Stimulated activated CD4-positive, alpha-beta T cell treated with anti-CD3 and anti-CD28 coated beads, Interleukin-2, amount 100 ng/mL, for 4 hours (primary cell): ENCODE results near the gene ZDHHC11.
"Not testable (repeated sequence)": the region's sequence is repeated elsewhere in the genome, so short reads cannot be mapped to it uniquely, and the experiment has no call there.

Experiments used
- DNase-seq: peaks from one replicate; pipeline ENCODE4 v3.0.0-alpha.2; 2020; ENCODE audit warnings: low read depth

The ZDHHC11 gene

DNA sequence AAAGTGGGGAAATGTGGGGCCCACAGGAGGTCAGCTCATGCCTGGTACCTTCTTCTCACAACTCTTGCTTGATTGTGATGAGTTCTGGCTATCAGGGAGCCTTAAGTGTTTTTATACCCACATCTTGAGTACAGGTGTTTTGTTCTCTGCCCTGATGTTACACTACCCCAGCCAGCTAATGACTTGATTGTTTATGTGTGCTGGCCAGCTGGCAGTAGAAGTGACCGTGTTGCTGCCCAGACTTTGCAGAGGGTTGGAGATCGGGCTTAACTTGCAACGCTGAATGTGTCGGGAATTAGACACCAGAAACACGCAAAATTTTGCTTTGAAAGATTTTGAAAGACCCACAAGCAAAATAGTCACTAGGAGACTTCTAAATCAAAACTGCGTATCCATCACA is 49.3 kb downstream of the ZDHHC11 start:
- DNase-seq, result no peak

DNA sequence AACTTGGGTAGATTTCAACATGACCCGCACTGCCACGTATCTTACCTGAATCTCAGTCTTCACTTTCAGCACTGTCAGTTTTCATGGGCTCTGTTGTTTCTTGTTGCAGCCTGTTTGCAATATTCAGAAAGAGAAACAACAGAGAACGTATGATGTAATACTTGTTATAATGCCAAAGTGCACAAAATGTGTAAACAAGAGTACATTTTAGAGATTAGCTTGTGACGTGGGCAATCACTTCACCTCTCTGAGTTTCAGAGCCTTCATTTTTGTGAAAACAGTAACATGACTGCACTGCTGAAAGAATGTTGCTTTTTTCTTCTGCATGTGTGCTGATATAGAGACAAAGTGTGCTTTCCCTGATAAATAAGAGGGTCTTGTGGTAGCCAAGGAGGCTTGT is 49.7 kb downstream of the ZDHHC11 start:
- not testable (repeated sequence) for DNase-seq

DNA sequence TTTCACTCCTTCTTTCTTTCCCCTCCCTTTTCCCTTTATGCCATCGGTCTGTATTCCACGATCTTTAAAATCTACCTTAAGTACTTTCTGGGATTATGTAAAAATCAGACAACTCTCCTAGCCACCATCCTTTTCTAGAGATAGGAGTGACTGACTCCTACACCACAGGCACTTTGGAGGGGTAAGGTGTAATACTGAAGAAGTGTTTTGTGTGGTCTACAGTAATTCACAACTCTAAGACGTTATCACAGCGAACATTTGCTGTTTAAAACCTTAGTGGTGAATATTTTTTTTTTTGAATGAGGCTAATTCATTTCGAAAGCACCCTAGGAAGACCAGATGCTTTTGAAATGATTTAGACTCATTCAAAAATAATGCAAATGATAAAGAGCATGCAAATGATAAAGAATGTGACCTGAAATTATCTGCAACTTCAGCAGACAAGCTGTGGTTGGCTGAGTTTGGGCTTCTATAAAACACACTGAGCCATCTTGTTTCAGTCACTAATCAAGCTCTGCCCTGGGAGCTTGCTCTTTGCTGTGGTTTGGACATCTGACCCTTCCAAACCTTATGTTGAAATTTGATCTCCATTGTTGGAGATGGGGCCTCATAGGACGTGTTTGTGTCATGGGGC is 52.2 kb downstream of the ZDHHC11 start:
- DNase-seq, result not testable (repeated sequence)

GRCh38 chr5:797986-798385 is 52.8 kb downstream of the ZDHHC11 start:
- DNase-seq, result not testable (repeated sequence)

DNA sequence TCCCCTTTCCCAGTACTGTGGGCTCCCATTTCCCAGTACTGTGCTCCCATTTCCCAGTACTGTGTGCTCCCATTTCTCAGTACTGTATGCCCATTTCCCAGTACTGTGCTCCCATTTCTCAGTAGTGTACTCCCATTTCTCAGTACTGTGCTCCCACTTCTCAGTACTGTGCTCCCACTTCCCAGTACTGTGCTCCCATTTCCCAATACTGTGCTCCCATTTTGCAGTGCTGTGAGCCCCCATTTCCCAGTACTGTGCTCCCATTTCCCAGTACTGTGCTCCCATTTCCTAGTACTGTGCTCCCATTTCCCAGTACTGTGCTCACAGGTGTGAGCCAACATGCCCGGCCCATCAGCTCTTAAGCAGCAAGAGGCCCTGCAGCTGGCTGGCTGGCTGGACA is 54.9 kb downstream of the ZDHHC11 start:
- not testable (repeated sequence) for DNase-seq

- DNase-seq, result not testable (repeated sequence)
Observed at GRCh38 chr5:794948-795347, 55.8 kb downstream of the ZDHHC11 start.

DNA sequence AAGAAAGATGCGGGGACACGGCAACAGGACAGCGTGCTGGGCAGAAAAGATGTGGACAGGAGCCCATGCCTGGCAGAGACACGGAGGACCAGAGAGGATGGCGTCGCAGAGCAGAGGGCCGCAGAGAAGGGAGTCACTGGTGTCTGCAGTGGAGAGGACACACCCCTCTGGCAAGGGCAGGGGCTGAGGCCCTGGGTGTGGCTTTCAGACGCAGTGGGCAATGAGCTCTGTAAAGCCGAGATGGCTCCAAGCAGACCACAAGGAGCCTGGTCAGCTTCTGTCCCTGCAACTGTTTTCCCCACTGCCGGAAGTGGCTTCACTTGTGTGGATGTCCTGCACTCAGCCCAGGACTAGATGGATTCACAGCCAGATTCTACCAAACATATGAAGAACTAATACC is 62.1 kb downstream of the ZDHHC11 start:
- DNase-seq, result not testable (repeated sequence)

DNA sequence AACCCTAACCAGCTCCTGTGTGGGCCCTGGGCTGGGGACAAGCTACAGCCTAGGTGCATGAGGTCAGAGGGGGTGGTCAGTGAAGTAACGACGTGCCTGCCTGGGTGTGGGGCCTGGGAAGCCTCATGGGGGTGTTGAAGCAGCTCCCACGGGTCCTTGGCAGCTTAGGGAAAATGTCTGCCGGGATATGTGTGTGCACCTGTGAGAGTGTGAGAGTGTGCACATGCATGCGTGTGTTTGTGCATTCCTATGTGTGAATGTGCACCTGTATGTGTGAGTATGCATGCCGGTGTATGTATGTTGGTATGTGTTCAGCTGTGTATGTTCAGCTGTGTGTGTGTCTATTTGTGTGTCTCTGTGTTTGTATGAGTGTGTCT is 62.9 kb downstream of the ZDHHC11 start:
- not testable (repeated sequence) for DNase-seq

- not testable (repeated sequence) for DNase-seq
Observed at GRCh38 chr5:787224-787856, 63.4 kb downstream of the ZDHHC11 start.

DNA sequence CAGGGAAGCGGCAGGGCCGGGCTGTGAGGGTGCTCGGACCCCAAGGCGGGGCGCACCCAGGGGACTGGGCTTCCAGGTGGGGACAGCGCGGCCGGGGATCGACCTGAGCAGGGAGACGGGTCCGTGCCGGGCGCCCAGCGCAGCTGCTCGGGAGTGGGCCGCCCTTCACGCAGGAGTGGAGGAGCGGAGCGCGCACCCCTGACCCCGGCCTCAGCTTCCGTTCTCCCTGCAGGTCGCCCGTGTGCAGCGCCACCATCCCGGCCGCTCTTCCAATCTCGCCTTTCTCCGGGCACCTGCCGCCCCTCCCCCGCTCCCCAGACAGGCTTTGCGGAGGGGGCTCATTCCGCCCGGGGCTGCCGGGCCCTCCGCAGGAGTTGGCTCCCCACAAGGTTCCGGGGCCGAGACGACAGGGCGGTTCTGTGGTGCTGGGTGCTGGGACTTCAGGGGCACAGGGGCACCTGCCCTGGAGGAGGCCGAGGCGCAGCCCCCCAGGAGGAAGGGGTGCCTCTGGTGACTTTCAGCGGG is 65.5 kb downstream of the ZDHHC11 start:
- not testable (repeated sequence) for DNase-seq

- peak; percentile 93 for DNase-seq
Observed at GRCh38 chr5:784428-785177, 66.2 kb downstream of the ZDHHC11 start, which contains the start of gene ZDHHC11B. Gene ZDHHC11B (minus strand): TSS chr5:784729. CDS start chr5:766919, 17,810 bp downstream.

DNA sequence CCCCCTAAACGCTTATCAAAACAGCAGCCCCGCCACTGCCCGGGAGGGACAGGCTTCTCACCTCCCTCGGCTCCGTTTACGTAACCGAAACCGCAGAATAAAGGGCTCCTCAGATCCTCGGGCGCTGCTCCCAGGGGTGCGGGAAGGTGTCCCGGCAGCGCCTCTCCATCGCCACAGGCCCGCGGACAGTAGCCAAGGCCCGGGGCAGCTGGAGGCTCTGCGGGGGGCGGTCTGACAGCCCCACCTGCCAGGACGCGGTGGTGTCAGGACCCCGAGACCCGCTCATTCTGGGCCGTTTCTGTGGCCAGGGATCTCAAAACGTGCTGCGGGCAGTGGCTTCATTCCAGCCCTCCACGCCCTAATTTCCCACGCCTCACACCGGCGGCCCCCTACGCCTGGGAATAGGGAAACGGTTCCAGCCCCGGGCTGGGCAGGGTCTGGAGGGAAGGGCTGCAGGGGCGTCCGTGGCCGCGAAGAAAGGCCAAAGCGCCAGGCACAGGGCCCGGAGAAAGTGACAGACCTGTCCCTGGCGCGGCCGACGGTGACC is 66.8 kb downstream of the ZDHHC11 start:
- DNase-seq, result not testable (repeated sequence)

DNA sequence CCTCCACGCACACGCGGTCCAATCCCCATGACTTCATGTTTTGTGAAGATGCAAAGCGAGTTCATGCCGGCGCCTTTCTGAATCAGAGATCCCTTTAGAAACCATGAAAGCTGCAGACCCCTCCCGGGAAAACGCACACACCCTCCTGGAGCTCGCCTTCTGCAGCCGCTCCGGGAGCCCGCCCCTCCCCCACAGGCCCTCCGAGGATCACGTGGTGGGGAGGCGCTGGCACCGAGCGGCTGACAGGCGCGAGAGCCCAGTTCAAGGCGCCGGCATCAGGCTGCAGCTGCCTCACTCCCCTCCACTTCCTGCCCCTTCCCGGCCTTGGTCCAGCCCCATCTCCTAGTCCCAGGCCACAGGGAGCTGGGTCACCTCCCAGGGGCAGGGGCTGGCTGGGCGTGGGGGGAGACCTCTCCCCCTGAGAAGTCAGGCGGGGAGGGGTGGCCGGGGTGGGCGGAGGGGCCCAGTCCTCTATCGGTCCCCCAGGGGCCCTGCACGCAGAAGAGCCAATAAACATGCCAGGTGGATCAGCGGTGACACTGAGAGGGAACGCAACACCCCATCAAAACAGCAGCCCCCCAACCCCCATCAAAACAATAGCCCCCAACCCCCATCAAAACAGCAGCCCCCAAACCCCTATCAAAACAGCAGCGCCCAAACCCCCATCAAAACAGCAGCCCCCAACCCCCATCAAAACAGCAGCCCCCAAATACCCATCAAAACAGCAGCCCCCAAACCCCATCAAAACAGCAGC is 67.6 kb downstream of the ZDHHC11 start:
- not testable (repeated sequence) for DNase-seq

- not testable (repeated sequence) for DNase-seq
Observed at GRCh38 chr5:782356-782755, 68.4 kb downstream of the ZDHHC11 start.

- DNase-seq, result not testable (repeated sequence)
Observed at GRCh38 chr5:780571-780970, 70.2 kb downstream of the ZDHHC11 start.

DNA sequence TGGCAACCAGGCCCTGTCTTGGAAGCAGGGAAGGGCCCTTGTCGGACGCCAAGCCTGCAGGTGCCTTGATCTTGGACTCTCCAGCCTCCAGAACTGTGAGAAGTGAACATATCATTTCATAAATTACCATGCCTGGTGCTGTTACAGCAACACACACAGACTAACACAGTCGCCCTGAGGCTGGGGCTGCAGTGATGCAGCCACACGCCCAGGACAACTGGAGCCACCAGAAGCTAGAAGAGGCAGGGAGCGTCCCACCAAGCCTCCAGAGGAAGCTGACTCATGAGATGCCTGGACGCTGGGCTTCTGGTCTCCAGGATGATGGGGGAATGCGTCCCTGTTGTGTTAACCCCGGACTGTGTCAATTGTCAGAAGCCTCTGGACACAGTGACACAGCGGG is 71.8 kb downstream of the ZDHHC11 start:
- not testable (repeated sequence) for DNase-seq

- not testable (repeated sequence) for DNase-seq
Observed at GRCh38 chr5:778421-778820, 72.4 kb downstream of the ZDHHC11 start.

DNA sequence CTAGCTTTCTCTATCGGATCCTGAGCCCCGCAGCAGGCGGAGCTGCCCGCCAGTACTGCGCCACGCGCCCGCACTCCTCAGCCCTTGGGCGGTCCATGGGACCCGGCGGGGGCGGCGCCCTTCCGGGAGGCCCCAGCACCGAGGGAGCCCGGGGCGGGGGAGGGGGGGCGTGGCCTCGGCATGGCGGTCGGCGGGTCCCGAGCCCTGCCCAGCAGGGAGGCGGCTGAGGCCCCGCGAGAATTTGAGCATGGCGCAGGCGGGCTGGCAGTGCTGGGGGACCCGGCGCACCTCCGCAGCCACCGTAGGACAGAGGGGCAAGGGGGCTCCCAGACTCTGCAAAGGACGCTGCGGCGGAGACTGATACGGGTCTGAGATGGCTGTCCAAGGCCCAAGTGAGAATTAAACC is 73.0 kb downstream of the ZDHHC11 start:
- DNase-seq, result no peak

DNA sequence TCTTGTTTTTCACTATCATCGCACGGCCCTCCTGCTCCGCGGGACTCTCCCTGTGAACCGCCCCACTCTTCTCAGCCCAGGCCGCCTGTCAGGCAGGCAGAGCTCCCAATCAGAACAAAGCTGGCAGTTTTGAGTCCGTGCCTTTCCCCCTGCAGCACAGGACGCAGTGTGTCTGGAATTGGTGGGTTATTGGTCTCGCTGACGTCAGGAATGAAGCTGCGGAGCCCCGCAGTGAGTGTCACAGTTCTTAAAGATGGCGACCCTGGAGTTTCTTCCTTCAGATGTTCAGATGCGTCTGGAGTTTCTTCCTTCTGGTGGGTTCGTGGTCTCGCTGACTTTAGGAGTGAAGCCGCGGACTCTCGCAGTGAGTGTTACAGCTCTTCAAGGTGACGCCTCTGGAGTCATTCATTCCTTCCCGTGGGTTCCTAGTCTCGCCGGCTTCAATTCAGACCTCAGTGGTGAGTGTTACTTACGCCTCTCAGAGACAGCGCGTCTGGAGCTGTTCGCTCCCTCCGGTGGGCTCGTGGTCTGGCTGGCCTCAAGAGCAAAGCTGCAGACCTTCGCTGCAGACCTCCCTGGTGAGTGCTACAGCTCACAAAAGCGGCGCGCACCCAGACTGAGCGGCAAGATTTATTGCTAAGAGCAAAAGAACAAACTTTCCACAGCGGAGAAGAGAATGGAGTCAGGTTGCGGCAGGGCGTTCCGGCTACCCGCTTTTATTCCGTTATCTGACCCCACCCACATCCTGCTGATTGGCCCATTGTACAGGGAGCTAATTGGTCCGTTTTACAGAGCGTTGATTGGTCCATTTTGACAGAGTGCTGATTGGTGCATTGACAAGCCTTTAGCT is 73.7 kb downstream of the ZDHHC11 start:
- no peak for DNase-seq

DNA sequence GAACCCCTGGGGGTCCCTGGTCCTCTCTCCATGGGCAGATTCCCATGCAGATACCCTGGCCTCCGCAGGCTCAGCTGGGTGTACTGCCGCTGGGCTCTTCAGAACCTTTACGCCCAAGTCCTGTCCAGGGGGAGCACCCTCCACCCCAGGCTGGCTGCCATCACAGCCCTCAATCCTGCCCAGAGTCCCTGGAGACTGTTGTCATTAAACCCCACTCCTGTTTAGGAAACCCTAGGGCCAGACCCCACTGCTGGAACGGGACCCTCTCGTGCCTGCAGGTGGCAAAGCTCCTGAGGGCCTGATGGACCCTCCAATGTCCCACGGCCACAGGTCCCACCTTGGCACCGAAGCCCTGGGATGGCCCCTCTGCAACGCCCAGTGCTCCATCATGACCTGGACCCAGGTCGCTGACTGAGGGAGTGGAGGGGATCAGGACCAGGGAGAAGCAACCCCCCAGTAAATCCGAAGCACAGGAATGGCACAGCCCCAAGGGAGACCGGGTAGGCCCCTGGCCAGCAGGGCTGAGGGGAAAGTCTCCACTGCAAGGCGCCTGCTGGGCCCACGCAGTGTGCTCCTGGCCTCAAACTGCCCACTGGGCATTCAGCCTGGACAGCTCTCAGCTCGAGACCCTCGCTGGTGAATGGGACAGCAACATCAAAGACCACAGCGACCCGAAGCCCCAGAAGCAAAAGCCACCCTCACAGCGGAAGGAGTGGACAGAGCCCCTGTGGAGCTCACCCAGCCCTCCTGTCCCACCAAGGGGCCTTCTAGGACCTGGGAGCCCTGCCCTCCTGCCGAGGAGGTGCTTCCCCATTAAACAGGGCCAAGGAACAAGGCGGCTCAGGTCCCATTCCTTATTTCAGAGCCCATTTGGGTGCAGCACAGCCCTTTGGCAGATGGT is 74.6 kb downstream of the ZDHHC11 start:
- no peak for DNase-seq
